Stomach (tissue), 4 donors: ENCODE measurements around the gene CHD6.

ENCODE experiments used
- CTCF ChIP-seq, 7 experiments: fragments of 450-650 bp in 4 of 7; fragments of 200-600 bp in 3 of 7; sonication (generic) in 3 of 7; IDR thresholded peaks; one replicate each; pipeline ENCODE4 v1.5.1; 2016 to 2019; ENCODE audit warnings: antibody characterized with exemption in 7 of 7, control low read depth in 2 of 7, mild to moderate bottlenecking in 1 of 7
- POLR2A ChIP-seq, 4 donors: fragments of 450-650 bp; IDR thresholded peaks; one replicate each; pipeline ENCODE4 v1.6.1; 2016; ENCODE audit warnings: antibody characterized with exemption in 4 of 4, control low read depth in 2 of 4, mild to moderate bottlenecking in 1 of 4, moderate library complexity in 1 of 4

GRCh38 chr20:41424011-41424410 lies 194.2 kb downstream of the CHD6 start:
- no peak for TF ChIP-seq POLR2A (IDR thresholded peaks at IDR 0.05)
- TF ChIP-seq CTCF (IDR thresholded peaks at IDR 0.05) = no peak
